HCT116 (cell line): ENCODE measurements around the gene EXD2. TPM values are rescaled to one million over a fixed set of nuclear protein-coding genes. Genes with fewer than 3 reads are reported as not detected.

Source experiments
- ATAC-seq: fragments of 200-7000 bp; cut with Tn5 transposase; 2 replicates; pipeline ENCODE4 v1.9.1; 2020; ENCODE audit warnings: mild to moderate bottlenecking, moderate library complexity
- BruUV-seq: library from RNA; stranded (reverse); fragments of 400-500 nt; replicated peaks from 2 replicates; lab custom pipeline; 2021; lab: Mats Ljungman, UMichigan
- CTCF ChIA-PET: fragments of 300-600 bp; sonication (Branson Sonifier 250); formaldehyde crosslinking; loops from one replicate; lab custom pipeline; 2021; ENCODE audit warnings: antibody characterized with exemption; lab: Charles Lee
- POLR2A ChIA-PET: fragments of 300-600, 350-600 bp; sonication (Branson Sonifier 250); formaldehyde crosslinking; loops from one replicate; lab custom pipeline; 2021; ENCODE audit warnings: antibody characterized with exemption; lab: Charles Lee
- RAD21 ChIA-PET, 2 experiments: fragments of 300-600 bp; sonication (Branson Sonifier 250); formaldehyde crosslinking; loops; one replicate each; lab custom pipeline; 2023; ENCODE audit warnings: low total read pairs in 2 of 2; ENCODE audit not compliant: uncharacterized antibody in 2 of 2, unreplicated experiment in 2 of 2, low non-redundant PET in 1 of 2; lab: Charles Lee
- DNase-seq: peaks from one replicate; pipeline ENCODE4 v3.0.0-alpha.2; 2010; ENCODE audit warnings: low read depth, low spot score
- H2AFZ ChIP-seq: fragments of 200-600 bp; shearing (Covaris generic), sonication (generic); 2 replicates; pipeline ENCODE4 v1.6.1; 2017; ENCODE audit warnings: low read depth, mixed run types, mixed read lengths, antibody characterized with exemption, low read length; ENCODE audit not compliant: poor library complexity, severe bottlenecking
- H3K27ac ChIP-seq: 2 replicates; pipeline ENCODE4 v1.5.1; 2012; ENCODE audit warnings: low read depth, low read length
- H3K27me3 ChIP-seq: fragments of 200-600 bp; sonication (generic); 2 replicates; pipeline ENCODE4 v1.6.1; 2016; ENCODE audit warnings: mixed run types, low read length, mixed read lengths; ENCODE audit not compliant: insufficient read depth
- H3K36me3 ChIP-seq, 2 experiments: fragments of 200-500 bp in 1 of 2; fragments of 200-600 bp in 1 of 2; sonication (Bioruptor generic) in 1 of 2; sonication (generic) in 1 of 2; 2 replicates each; pipeline versions ENCODE4 v1.5.1 to v1.6.1; 2014 to 2016; ENCODE audit warnings: low read length in 2 of 2, inconsistent platforms in 1 of 2, mixed read lengths in 1 of 2, mixed run types in 1 of 2; ENCODE audit not compliant: insufficient read depth in 2 of 2, control insufficient read depth in 1 of 2
- H3K4me1 ChIP-seq, 2 experiments: fragments of 200-600 bp in 1 of 2; sonication (generic) in 1 of 2; 2 replicates each; pipeline versions ENCODE4 v1.5.1 to v1.6.1; 2012 to 2017; ENCODE audit warnings: low read length in 2 of 2, inconsistent platforms in 1 of 2, mild to moderate bottlenecking in 1 of 2, mixed read lengths in 1 of 2, mixed run types in 1 of 2, moderate library complexity in 1 of 2; ENCODE audit not compliant: insufficient read depth in 2 of 2, control insufficient read depth in 1 of 2
- H3K4me2 ChIP-seq: fragments of 200-600 bp; sonication (generic); 2 replicates; pipeline ENCODE4 v1.6.1; 2017; ENCODE audit warnings: mixed run types, low read length, mixed read lengths
- H3K4me3 ChIP-seq, 2 experiments: fragments of 200-600 bp in 1 of 2; sonication (generic) in 1 of 2; replicated peaks in 1 of 2; 2 replicates each; pipeline ENCODE4 v1.5.1; 2011 to 2016; ENCODE audit warnings: low read length in 2 of 2, control low read depth in 1 of 2, low read depth in 1 of 2, mild to moderate bottlenecking in 1 of 2, mixed read lengths in 1 of 2, mixed run types in 1 of 2
- H3K79me2 ChIP-seq: fragments of 200-600 bp; sonication (generic); 2 replicates; pipeline ENCODE4 v1.6.1; 2017; ENCODE audit warnings: mild to moderate bottlenecking, mixed run types, low read length, moderate library complexity, mixed read lengths; ENCODE audit not compliant: insufficient read depth
- H3K9ac ChIP-seq: fragments of 200-600 bp; sonication (generic); 2 replicates; pipeline ENCODE4 v1.6.1; 2016; ENCODE audit warnings: low read length, mixed read lengths
- H3K9me2 ChIP-seq: fragments of 200-600 bp; sonication (generic), shearing (Covaris generic); 2 replicates; pipeline ENCODE4 v1.6.1; 2017; ENCODE audit warnings: mixed run types, mild to moderate bottlenecking, moderate library complexity; ENCODE audit not compliant: insufficient read depth
- H3K9me3 ChIP-seq, 2 experiments: fragments of 200-500 bp in 1 of 2; fragments of 200-600 bp in 1 of 2; sonication (Bioruptor generic) in 1 of 2; sonication (generic) in 1 of 2; 2 replicates each; pipeline ENCODE4 v1.6.1; 2014 to 2017; ENCODE audit warnings: low read length in 2 of 2, mixed read lengths in 2 of 2, inconsistent platforms in 1 of 2, low read depth in 1 of 2, mild to moderate bottlenecking in 1 of 2, mixed run types in 1 of 2, moderate library complexity in 1 of 2; ENCODE audit not compliant: control insufficient read depth in 1 of 2, insufficient read depth in 1 of 2
- H4K20me1 ChIP-seq: fragments of 200-600 bp; sonication (generic), shearing (Covaris generic); 2 replicates; pipeline ENCODE4 v1.6.1; 2017; ENCODE audit warnings: mixed run types, mild to moderate bottlenecking, moderate library complexity; ENCODE audit not compliant: insufficient read depth
- CBX3 ChIP-seq: IDR thresholded peaks from 2 replicates; pipeline ENCODE4 v1.6.1; 2012; ENCODE audit warnings: low read depth
- CEBPB ChIP-seq: IDR thresholded peaks from 2 replicates; pipeline ENCODE4 v1.6.1; 2012; ENCODE audit warnings: low read depth
- ELF1 ChIP-seq: IDR thresholded peaks from 2 replicates; pipeline ENCODE4 v1.6.1; 2012; ENCODE audit warnings: low read depth, borderline replicate concordance
- POLR2AphosphoS5 ChIP-seq: IDR thresholded peaks from 2 replicates; pipeline ENCODE4 v1.6.1; 2011; ENCODE audit warnings: mild to moderate bottlenecking, low read depth, low read length, moderate library complexity
- SIN3A ChIP-seq: IDR thresholded peaks from 2 replicates; pipeline ENCODE4 v1.6.1; 2012; ENCODE audit warnings: low read depth
- SP1 ChIP-seq: IDR thresholded peaks from 2 replicates; pipeline ENCODE4 v1.6.1; 2012; ENCODE audit warnings: low read depth
- YY1 ChIP-seq: IDR thresholded peaks from 2 replicates; pipeline ENCODE4 v1.6.1; 2011; ENCODE audit warnings: low read length, low read depth, moderate library complexity, mild to moderate bottlenecking; ENCODE audit not compliant: insufficient replicate concordance; ENCODE audit errors: extremely low read depth
- ZNF274 ChIP-seq: fragments of 200-500 bp; sonication (Bioruptor generic); IDR thresholded peaks from 2 replicates; pipeline ENCODE4 v1.6.1; 2014; ENCODE audit warnings: mild to moderate bottlenecking, low read depth, low read length, inconsistent platforms
- intact Hi-C: fragments of 100-400 bp; cut with micrococcal nuclease; formaldehyde crosslinking; loops from 2 replicates; pipeline ENCODE4 v1.10.0; 2022
- total RNA-seq: library from RNA; stranded (reverse); gene quantifications from one replicate; pipeline ENCODE4 v1.2.1, GENCODE V29; 2021; ENCODE audit not compliant: unreplicated experiment
- TF ChIP-seq, protein P1 (sequence below): IDR thresholded peaks from 2 replicates; pipeline ENCODE4 v1.6.1; 2011; ENCODE audit warnings: mild to moderate bottlenecking, low read length, moderate library complexity; ENCODE audit not compliant: insufficient replicate concordance; ENCODE audit errors: extremely low read depth
- TF ChIP-seq, protein P2 (sequence below): IDR thresholded peaks from 2 replicates; pipeline ENCODE4 v1.6.1; 2012; ENCODE audit warnings: low read depth

The EXD2 gene
- total RNA-seq, 1 experiment from 2014 or later = 20.2 TPM

DNA sequence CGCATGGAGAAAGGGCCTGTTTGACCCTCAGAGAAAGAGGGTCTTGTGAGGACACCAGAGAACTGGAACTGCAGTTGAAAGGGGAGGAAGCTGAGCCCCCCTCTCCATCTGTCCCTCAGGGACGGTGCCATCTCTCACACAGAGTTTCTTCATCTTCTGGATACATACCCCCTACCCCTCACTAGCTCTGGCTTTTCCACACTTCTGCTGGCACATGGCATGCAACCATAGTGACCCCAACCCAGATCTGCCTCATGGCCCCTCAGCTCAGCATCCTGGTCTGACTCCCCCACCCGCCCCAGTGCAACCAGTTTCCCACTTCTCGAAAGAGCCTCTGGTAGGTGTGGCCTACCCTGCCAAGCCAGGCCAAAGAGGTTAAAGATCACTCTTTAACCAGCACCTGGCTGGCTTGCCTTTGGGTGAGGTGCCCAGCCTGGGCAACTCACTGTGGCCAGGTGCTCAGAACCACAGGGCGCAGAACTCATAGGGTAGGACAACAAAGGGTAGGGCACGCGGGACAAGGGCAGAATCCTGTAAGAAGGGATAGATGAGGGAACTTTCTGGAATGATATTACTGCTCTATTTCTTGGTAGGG lies 94.5 kb downstream of the EXD2 start:
- no peak overlapping the region for H3K27ac ChIP-seq
- ChIA-PET RAD21 (no interaction called here), POLR2A (no interaction called here), CTCF (no interaction called here)
- H3K27me3 ChIP-seq = no peaks in the 10 kb centered on the region
- DNase-seq (no peak), ATAC-seq (no peak)
- no peaks in the 10 kb centered on the region for H3K36me3 ChIP-seq
- H3K4me1 ChIP-seq = no peaks in the 10 kb centered on the region
- H4K20me1 ChIP-seq = no peaks in the 10 kb centered on the region
- H3K79me2 ChIP-seq = no peaks in the 10 kb centered on the region
- BruUV-seq = no TSS peak
- no peak overlapping the region for H3K4me2 ChIP-seq
- no peaks in the 10 kb centered on the region for H3K9me3 ChIP-seq
- H3K9me2 ChIP-seq = no peaks in the 10 kb centered on the region
- no peak overlapping the region for H3K4me3 ChIP-seq
- no peak overlapping the region for H3K9ac ChIP-seq
- intact Hi-C loops = no loop called here
- no peak overlapping the region for H2AFZ ChIP-seq
- TF ChIP-seq SIN3A (no peak), CBX3 (no peak), CEBPB (no peak), POLR2AphosphoS5 (no peak), SP1 (no peak), YY1 (no peak), ELF1 (no peak), ZNF274 (no peak)
- TF ChIP-seq, protein P1, sequence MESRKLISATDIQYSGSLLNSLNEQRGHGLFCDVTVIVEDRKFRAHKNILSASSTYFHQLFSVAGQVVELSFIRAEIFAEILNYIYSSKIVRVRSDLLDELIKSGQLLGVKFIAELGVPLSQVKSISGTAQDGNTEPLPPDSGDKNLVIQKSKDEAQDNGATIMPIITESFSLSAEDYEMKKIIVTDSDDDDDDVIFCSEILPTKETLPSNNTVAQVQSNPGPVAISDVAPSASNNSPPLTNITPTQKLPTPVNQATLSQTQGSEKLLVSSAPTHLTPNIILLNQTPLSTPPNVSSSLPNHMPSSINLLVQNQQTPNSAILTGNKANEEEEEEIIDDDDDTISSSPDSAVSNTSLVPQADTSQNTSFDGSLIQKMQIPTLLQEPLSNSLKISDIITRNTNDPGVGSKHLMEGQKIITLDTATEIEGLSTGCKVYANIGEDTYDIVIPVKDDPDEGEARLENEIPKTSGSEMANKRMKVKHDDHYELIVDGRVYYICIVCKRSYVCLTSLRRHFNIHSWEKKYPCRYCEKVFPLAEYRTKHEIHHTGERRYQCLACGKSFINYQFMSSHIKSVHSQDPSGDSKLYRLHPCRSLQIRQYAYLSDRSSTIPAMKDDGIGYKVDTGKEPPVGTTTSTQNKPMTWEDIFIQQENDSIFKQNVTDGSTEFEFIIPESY = no peak
- TF ChIP-seq, protein P2, sequence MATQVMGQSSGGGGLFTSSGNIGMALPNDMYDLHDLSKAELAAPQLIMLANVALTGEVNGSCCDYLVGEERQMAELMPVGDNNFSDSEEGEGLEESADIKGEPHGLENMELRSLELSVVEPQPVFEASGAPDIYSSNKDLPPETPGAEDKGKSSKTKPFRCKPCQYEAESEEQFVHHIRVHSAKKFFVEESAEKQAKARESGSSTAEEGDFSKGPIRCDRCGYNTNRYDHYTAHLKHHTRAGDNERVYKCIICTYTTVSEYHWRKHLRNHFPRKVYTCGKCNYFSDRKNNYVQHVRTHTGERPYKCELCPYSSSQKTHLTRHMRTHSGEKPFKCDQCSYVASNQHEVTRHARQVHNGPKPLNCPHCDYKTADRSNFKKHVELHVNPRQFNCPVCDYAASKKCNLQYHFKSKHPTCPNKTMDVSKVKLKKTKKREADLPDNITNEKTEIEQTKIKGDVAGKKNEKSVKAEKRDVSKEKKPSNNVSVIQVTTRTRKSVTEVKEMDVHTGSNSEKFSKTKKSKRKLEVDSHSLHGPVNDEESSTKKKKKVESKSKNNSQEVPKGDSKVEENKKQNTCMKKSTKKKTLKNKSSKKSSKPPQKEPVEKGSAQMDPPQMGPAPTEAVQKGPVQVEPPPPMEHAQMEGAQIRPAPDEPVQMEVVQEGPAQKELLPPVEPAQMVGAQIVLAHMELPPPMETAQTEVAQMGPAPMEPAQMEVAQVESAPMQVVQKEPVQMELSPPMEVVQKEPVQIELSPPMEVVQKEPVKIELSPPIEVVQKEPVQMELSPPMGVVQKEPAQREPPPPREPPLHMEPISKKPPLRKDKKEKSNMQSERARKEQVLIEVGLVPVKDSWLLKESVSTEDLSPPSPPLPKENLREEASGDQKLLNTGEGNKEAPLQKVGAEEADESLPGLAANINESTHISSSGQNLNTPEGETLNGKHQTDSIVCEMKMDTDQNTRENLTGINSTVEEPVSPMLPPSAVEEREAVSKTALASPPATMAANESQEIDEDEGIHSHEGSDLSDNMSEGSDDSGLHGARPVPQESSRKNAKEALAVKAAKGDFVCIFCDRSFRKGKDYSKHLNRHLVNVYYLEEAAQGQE = no peak
